ENCODE results near the gene GLIS2.

GLIS2 gene

GRCh38 chr16:4288148-4288921 is 27.5 kb upstream of the GLIS2 start:
- no peak for TF ChIP-seq ZNF274 (IDR thresholded peaks at IDR 0.05; ENCODE audit: low read depth, low read length)
- H3K4me3 ChIP-seq (ENCODE audit: low read length) = no peak overlapping the region

GRCh38 chr16:4290236-4290830 is 25.5 kb upstream of the GLIS2 start:
- no peak overlapping the region for H3K4me3 ChIP-seq (ENCODE audit: low read length)
- TF ChIP-seq ZNF274 (IDR thresholded peaks at IDR 0.05; ENCODE audit: low read depth, low read length) = no peak

GRCh38 chr16:4291699-4292098 is 24.2 kb upstream of the GLIS2 start:
- no peak overlapping the region for H3K4me3 ChIP-seq (ENCODE audit: low read length)
- no peak for TF ChIP-seq ZNF274 (IDR thresholded peaks at IDR 0.05; ENCODE audit: low read depth, low read length)

- no peak overlapping the region for H3K4me3 ChIP-seq (ENCODE audit: low read length)
- no peak for TF ChIP-seq ZNF274 (IDR thresholded peaks at IDR 0.05; ENCODE audit: low read depth, low read length)
These were observed 22.6 kb upstream of the GLIS2 start for GRCh38 chr16:4293181-4293716.

- TF ChIP-seq ZNF274 (IDR thresholded peaks at IDR 0.05; ENCODE audit: low read depth, low read length) = no peak
These were observed 21.9 kb upstream of the GLIS2 start for GRCh38 chr16:4293822-4294457.

GRCh38 chr16:4295581-4295980 is 20.3 kb upstream of the GLIS2 start:
- H3K4me3 ChIP-seq (ENCODE audit: low read length) = no peak overlapping the region
- no peak for TF ChIP-seq ZNF274 (IDR thresholded peaks at IDR 0.05; ENCODE audit: low read depth, low read length)

More at GRCh38 chr16:4293822-4294457, 21.9 kb upstream of the GLIS2 start:
- H3K4me3 ChIP-seq (ENCODE audit: low read length) = no peak overlapping the region

- no peak for TF ChIP-seq ZNF274 (IDR thresholded peaks at IDR 0.05; ENCODE audit: low read depth, low read length)
- no peak overlapping the region for H3K4me3 ChIP-seq (ENCODE audit: low read length)
These were observed 18.4 kb upstream of the GLIS2 start for GRCh38 chr16:4297480-4297879.

GRCh38 chr16:4298761-4299522 is 16.9 kb upstream of the GLIS2 start:
- TF ChIP-seq ZNF274 (IDR thresholded peaks at IDR 0.05; ENCODE audit: low read depth, low read length) = no peak
- no peak overlapping the region for H3K4me3 ChIP-seq (ENCODE audit: low read length)

GRCh38 chr16:4301177-4301576 is 14.7 kb upstream of the GLIS2 start:
- no peak overlapping the region for H3K4me3 ChIP-seq (ENCODE audit: low read length)
- TF ChIP-seq ZNF274 (IDR thresholded peaks at IDR 0.05; ENCODE audit: low read depth, low read length) = no peak

GRCh38 chr16:4301968-4302367 is 13.9 kb upstream of the GLIS2 start:
- H3K4me3 ChIP-seq (ENCODE audit: low read length) = no peak overlapping the region
- TF ChIP-seq ZNF274 (IDR thresholded peaks at IDR 0.05; ENCODE audit: low read depth, low read length) = no peak

GRCh38 chr16:4303973-4304372 is 11.9 kb upstream of the GLIS2 start:
- no peak for TF ChIP-seq ZNF274 (IDR thresholded peaks at IDR 0.05; ENCODE audit: low read depth, low read length)
- no peak overlapping the region for H3K4me3 ChIP-seq (ENCODE audit: low read length)

GRCh38 chr16:4306470-4307214 is 9.2 kb upstream of the GLIS2 start:
- TF ChIP-seq ZNF274 (IDR thresholded peaks at IDR 0.05; ENCODE audit: low read depth, low read length) = no peak
- H3K4me3 ChIP-seq (ENCODE audit: low read length) = peak overlapping the region; percentile 68

- TF ChIP-seq ZNF274 (IDR thresholded peaks at IDR 0.05; ENCODE audit: low read depth, low read length) = no peak
- peak overlapping the region; percentile 68 for H3K4me3 ChIP-seq (ENCODE audit: low read length)
These were observed 8.4 kb upstream of the GLIS2 start for GRCh38 chr16:4307215-4308037.

All from GM08714 (cell line).